ENCODE data around the gene GLCCI1.

DNA sequence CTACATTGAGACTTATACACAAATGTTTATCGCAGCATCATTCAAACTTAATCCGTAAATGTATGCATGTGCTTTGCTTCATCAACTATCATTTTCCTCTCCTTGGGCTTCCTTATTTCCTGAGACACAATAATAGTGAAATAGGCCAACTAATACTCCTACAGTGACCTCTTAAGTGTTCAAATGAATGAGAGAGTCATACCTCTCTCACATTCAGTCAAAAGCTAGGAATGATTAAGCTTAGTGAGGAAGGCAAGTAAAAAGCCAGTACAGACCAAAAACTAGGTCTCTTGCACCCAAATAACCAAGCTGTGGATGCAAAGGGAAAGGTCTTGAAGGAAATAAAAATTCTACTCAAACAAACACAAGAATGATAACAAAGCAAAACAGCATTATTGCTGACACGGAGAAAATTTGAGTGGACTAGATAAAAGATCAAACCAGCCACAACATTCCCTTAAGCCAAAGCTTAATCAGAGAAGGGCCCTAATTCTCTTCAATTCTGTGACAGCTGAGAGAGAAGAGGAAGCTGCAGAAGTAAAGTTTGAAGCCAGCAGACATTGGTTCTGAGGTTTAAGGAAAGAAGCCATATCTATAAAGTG, 72.3 kb downstream of the GLCCI1 start:
- no peak for TF ChIP-seq EZH2 (IDR thresholded peaks at IDR 0.05; ENCODE audit: low read length)
- TF ChIP-seq, protein P1, sequence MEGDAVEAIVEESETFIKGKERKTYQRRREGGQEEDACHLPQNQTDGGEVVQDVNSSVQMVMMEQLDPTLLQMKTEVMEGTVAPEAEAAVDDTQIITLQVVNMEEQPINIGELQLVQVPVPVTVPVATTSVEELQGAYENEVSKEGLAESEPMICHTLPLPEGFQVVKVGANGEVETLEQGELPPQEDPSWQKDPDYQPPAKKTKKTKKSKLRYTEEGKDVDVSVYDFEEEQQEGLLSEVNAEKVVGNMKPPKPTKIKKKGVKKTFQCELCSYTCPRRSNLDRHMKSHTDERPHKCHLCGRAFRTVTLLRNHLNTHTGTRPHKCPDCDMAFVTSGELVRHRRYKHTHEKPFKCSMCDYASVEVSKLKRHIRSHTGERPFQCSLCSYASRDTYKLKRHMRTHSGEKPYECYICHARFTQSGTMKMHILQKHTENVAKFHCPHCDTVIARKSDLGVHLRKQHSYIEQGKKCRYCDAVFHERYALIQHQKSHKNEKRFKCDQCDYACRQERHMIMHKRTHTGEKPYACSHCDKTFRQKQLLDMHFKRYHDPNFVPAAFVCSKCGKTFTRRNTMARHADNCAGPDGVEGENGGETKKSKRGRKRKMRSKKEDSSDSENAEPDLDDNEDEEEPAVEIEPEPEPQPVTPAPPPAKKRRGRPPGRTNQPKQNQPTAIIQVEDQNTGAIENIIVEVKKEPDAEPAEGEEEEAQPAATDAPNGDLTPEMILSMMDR (optimal IDR thresholded peaks at IDR 0.05 in 1 of 3, IDR thresholded peaks at IDR 0.05 in 1 of 3, conservative IDR thresholded peaks at IDR 0.05 in 1 of 3; ENCODE audit: extremely low read depth in 1 of 3, insufficient read depth in 2 of 3, low read length in 3 of 3) = no peak

Measured in keratinocyte (primary cell).